SK-N-SH (cell line): ENCODE results near the gene JKAMP. TPM values are rescaled to one million over a fixed set of nuclear protein-coding genes. Genes with fewer than 3 reads are reported as not detected.
A peak's percentile ranks its signal among the peaks of the same experiment; 100 is the strongest.

Experiments
- CTCF ChIA-PET: fragments of 300-600, 350-600 bp; formaldehyde crosslinking; extraction: SDS; loops from one replicate; lab custom pipeline; 2021; lab: Yijun Ruan, JAX
- POLR2A ChIA-PET: fragments of 350-600 bp; sonication (Branson Sonifier 250); formaldehyde crosslinking; extraction: SDS; loops from one replicate; lab custom pipeline; 2020; ENCODE audit warnings: antibody characterized with exemption, inconsistent platforms; lab: Yijun Ruan, JAX
- DNase-seq: peaks from one replicate; pipeline ENCODE4 v3.0.0; 2012
- H2AFZ ChIP-seq: fragments of 200-600 bp; sonication (generic); 2 replicates; pipeline ENCODE4 v1.8.1; 2016; ENCODE audit warnings: antibody characterized with exemption, mild to moderate bottlenecking, low read depth
- H3F3A ChIP-seq: fragments of 200-600 bp; sonication (generic); replicated peaks from 2 replicates; pipeline ENCODE3; 2016; ENCODE audit warnings: antibody characterized with exemption, mild to moderate bottlenecking; ENCODE audit not compliant: insufficient read depth
- H3K27ac ChIP-seq, 2 experiments: fragments of 200-500 bp in 1 of 2; fragments of 200-600 bp in 1 of 2; sonication (Bioruptor generic) in 1 of 2; sonication (generic), shearing (Covaris generic) in 1 of 2; 2 replicates each; pipeline versions ENCODE4 v1.5.1 to v1.6.1; 2014 to 2016; ENCODE audit warnings: low read depth in 2 of 2, inconsistent platforms in 1 of 2, low read length in 1 of 2, mild to moderate bottlenecking in 1 of 2, mixed read lengths in 1 of 2
- H3K27me3 ChIP-seq: fragments of 200-600 bp; sonication (generic), shearing (Covaris generic); 2 replicates; pipeline ENCODE4 v1.6.1; 2016; ENCODE audit warnings: mixed run types; ENCODE audit not compliant: insufficient read depth
- H3K36me3 ChIP-seq, 2 experiments: fragments of 200-500 bp in 1 of 2; fragments of 200-600 bp in 1 of 2; sonication (Bioruptor generic) in 1 of 2; sonication (generic) in 1 of 2; replicated peaks in 1 of 2; 2 replicates each; pipeline versions ENCODE3 to v1.5.1; 2014 to 2016; ENCODE audit warnings: low read length in 1 of 2, mild to moderate bottlenecking in 1 of 2; ENCODE audit not compliant: insufficient read depth in 2 of 2, control insufficient read depth in 1 of 2
- H3K4me1 ChIP-seq, 2 experiments: fragments of 200-500 bp in 1 of 2; fragments of 200-600 bp in 1 of 2; sonication (Bioruptor generic) in 1 of 2; sonication (generic), shearing (Covaris generic) in 1 of 2; 2 replicates each; pipeline versions ENCODE4 v1.5.1 to v1.6.1; 2014 to 2016; ENCODE audit warnings: low read depth in 1 of 2, low read length in 1 of 2, mixed run types in 1 of 2; ENCODE audit not compliant: insufficient read depth in 2 of 2, control insufficient read depth in 1 of 2
- H3K4me2 ChIP-seq: fragments of 200-600 bp; sonication (generic), shearing (Covaris generic); 2 replicates; pipeline ENCODE4 v1.6.1; 2017; ENCODE audit warnings: mixed run types
- H3K4me3 ChIP-seq, 2 experiments: fragments of 200-500 bp in 1 of 2; fragments of 200-600 bp in 1 of 2; sonication (Bioruptor generic) in 1 of 2; sonication (generic), shearing (Covaris generic) in 1 of 2; 2 replicates each; pipeline versions ENCODE4 v1.5.1 to v1.8.1; 2014 to 2016; ENCODE audit warnings: low read depth in 2 of 2, inconsistent platforms in 1 of 2, low read length in 1 of 2, mild to moderate bottlenecking in 1 of 2, mixed read lengths in 1 of 2, moderate library complexity in 1 of 2
- H3K79me2 ChIP-seq: fragments of 200-600 bp; sonication (generic); 2 replicates; pipeline ENCODE4 v1.8.1; 2017; ENCODE audit warnings: mild to moderate bottlenecking; ENCODE audit not compliant: insufficient read depth
- H3K9ac ChIP-seq: fragments of 200-600 bp; sonication (generic); 2 replicates; pipeline ENCODE4 v1.6.1; 2017; ENCODE audit warnings: mixed run types
- H3K9me2 ChIP-seq: fragments of 200-600 bp; sonication (generic); 2 replicates; pipeline ENCODE4 v1.6.1; 2017; ENCODE audit warnings: mixed run types
- H3K9me3 ChIP-seq: fragments of 200-600 bp; sonication (generic); 2 replicates; pipeline ENCODE4 v1.6.1; 2017; ENCODE audit warnings: mixed run types, mild to moderate bottlenecking, moderate library complexity
- H4K20me1 ChIP-seq: fragments of 200-600 bp; sonication (generic); 2 replicates; pipeline ENCODE4 v1.6.1; 2017; ENCODE audit warnings: mild to moderate bottlenecking, mixed run types; ENCODE audit not compliant: insufficient read depth
- CHD2 ChIP-seq: fragments of 150-350 bp; IDR thresholded peaks from 2 replicates; pipeline ENCODE4 v1.6.1; 2018; ENCODE audit warnings: low read length; ENCODE audit not compliant: partially characterized antibody
- CTCF ChIP-seq: fragments of 200-600 bp; sonication (generic); IDR thresholded peaks from 2 replicates; pipeline ENCODE4 v1.6.1; 2017; ENCODE audit warnings: antibody characterized with exemption, mild to moderate bottlenecking, moderate library complexity
- FOSL2 ChIP-seq: IDR thresholded peaks from 2 replicates; pipeline ENCODE4 v1.4.0; 2012; ENCODE audit warnings: low read depth, mild to moderate bottlenecking, moderate library complexity, borderline replicate concordance
- GATA2 ChIP-seq: sonication (generic); formaldehyde crosslinking; IDR thresholded peaks from 2 replicates; pipeline ENCODE4 v1.5.0; 2020; ENCODE audit warnings: mild to moderate bottlenecking, missing genetic modification reagents
- NRF1 ChIP-seq: IDR thresholded peaks from 2 replicates; pipeline ENCODE4 v1.6.1; 2012; ENCODE audit warnings: low read depth, mild to moderate bottlenecking, low read length
- RCOR1 ChIP-seq: fragments of 150-350 bp; IDR thresholded peaks from 2 replicates; pipeline ENCODE4 v1.6.1; 2017; ENCODE audit warnings: antibody characterized with exemption, low read length
- RXRA ChIP-seq: IDR thresholded peaks from 2 replicates; pipeline ENCODE4 v1.4.0; 2012; ENCODE audit warnings: low read depth, mild to moderate bottlenecking, borderline replicate concordance
- SMC3 ChIP-seq: IDR thresholded peaks from 2 replicates; pipeline ENCODE4 v1.6.1; 2012; ENCODE audit warnings: low read depth, low read length, improper control_type of control experiment
- TCF12 ChIP-seq: IDR thresholded peaks from 2 replicates; pipeline ENCODE4 v1.4.0; 2012
- TEAD4 ChIP-seq: IDR thresholded peaks from 2 replicates; pipeline ENCODE4 v1.4.0; 2012; ENCODE audit warnings: mild to moderate bottlenecking, borderline replicate concordance; ENCODE audit not compliant: insufficient read depth
- WGBS: methylation state at CpG from one replicate; pipeline ENCODE4 v1.1.6; 2017; ENCODE audit warnings: low lambda C conversion rate; 5-methylcytosine and 5-hydroxymethylcytosine counted together
- polyA plus RNA-seq, 3 experiments: library from polyadenylated mRNA; depleted of rRNA; stranded (reverse); fragments of >200 nt; gene quantifications; 2 replicates each; pipeline ENCODE4 v1.2.3, GENCODE V29; 2012
- TF ChIP-seq, protein P1 (sequence below): fragments of 150-350 bp; IDR thresholded peaks from 2 replicates; pipeline ENCODE4 v1.6.1; 2016; ENCODE audit warnings: mild to moderate bottlenecking, low read depth, low read length

The JKAMP gene
- polyA plus RNA-seq, 1 of the 3 experiments (the other 2 are of a cell fraction) = 95.4 TPM

DNA sequence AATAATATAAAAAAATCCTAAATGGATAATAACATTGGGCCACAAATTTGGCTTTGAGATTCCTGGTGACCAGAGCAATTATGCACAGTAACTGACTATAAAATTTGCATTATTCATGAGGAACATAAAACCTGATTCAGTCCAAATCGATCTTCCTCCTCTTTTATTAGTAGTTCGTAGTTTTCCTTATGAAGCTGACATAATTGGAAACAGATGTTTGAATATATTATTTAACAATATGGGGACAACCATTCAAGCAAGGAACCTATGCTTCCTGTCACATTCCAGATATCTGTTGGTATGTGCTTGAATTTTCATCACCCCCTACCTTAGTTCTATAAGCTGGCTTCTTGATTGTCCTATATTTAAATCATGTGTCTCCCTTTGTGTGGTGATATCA, 57.4 kb downstream of the JKAMP start:
- Histone ChIP-seq H3K9me2 (no peaks in the 10 kb centered on the region), H3K79me2 (no peaks in the 10 kb centered on the region), H4K20me1 (no peaks in the 10 kb centered on the region), H3K4me1 (no peaks in the 10 kb centered on the region; a peak in 1 of 4 replicates), H3K4me2 (no peak overlapping the region), H3F3A (no peaks in the 10 kb centered on the region), H3K4me3 (no peak overlapping the region), H2AFZ (no peak overlapping the region), H3K27me3 (no peaks in the 10 kb centered on the region; the same call in 1 of the 2 replicates), H3K36me3 (no peaks in the 10 kb centered on the region), H3K9ac (no peak overlapping the region), H3K9me3 (no peaks in the 10 kb centered on the region), H3K27ac (no peak overlapping the region)
- POLR2A ChIA-PET = no interaction called here
- 0 out of 2 replicates have a peak, but pooled peaks have one; percentile 7 for TF ChIP-seq TCF12
- no peak for TF ChIP-seq TEAD4
- CTCF ChIA-PET = interaction anchor here (2.3 to 2.9 kb wide), 2 partner anchors 29 to 34 kb away, joined by 7 to 14 read pairs; partner anchors contain the start of gene CCDC175
- WGBS = 48% methylated on average over 2 of the region's 2 CpGs
- no peak for DNase-seq

- no peak for TF ChIP-seq FOSL2
- TF ChIP-seq CTCF = no peak
- TF ChIP-seq, all 33 proteins: peak for 0
- Histone ChIP-seq H3K79me2 (no peaks in the 10 kb centered on the region), H3F3A (no peaks in the 10 kb centered on the region), H4K20me1 (no peaks in the 10 kb centered on the region), H3K9me3 (no peaks in the 10 kb centered on the region), H3K9ac (no peak overlapping the region), H3K36me3 (no peaks in the 10 kb centered on the region), H3K9me2 (no peaks in the 10 kb centered on the region), H3K4me3 (no peak overlapping the region), H3K4me2 (no peak overlapping the region), H2AFZ (no peak overlapping the region), H3K27ac (no peak overlapping the region), H3K4me1 (no peaks in the 10 kb centered on the region; a peak in 1 of 4 replicates), H3K27me3 (no peaks in the 10 kb centered on the region; the same call in 1 of the 2 replicates)
- CTCF ChIA-PET = interaction anchor here (1.2 to 2.9 kb wide), 4 partner anchors 16 to 354 kb away, joined by 3 to 14 read pairs (median 6); partner anchors contain the start of gene CCDC175
- DNase-seq = no peak
- 57% methylated on average over 7 of the region's 7 CpGs for WGBS
- POLR2A ChIA-PET = no interaction called here
Observed at GRCh38 chr14:59543873-59544272, 59.6 kb downstream of the JKAMP start.

- no peak overlapping the region for H3K4me3 ChIP-seq
- no peak for TF ChIP-seq CHD2
- TF ChIP-seq RXRA = no peak
- no peak for TF ChIP-seq SMC3
- no peak for TF ChIP-seq TEAD4
- TF ChIP-seq, protein P1, sequence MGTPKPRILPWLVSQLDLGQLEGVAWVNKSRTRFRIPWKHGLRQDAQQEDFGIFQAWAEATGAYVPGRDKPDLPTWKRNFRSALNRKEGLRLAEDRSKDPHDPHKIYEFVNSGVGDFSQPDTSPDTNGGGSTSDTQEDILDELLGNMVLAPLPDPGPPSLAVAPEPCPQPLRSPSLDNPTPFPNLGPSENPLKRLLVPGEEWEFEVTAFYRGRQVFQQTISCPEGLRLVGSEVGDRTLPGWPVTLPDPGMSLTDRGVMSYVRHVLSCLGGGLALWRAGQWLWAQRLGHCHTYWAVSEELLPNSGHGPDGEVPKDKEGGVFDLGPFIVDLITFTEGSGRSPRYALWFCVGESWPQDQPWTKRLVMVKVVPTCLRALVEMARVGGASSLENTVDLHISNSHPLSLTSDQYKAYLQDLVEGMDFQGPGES = no peak
- TF ChIP-seq RCOR1 = no peak
- no peak for TF ChIP-seq GATA2 (CRISPR knock-in tag)
- TF ChIP-seq NRF1 = no peak
- no peak for TF ChIP-seq CTCF
- no peaks in the 10 kb centered on the region for H3K36me3 ChIP-seq
- DNase-seq = no peak
- H3K4me2 ChIP-seq = no peak overlapping the region
- H3K27me3 ChIP-seq = no peaks in the 10 kb centered on the region
- no peaks in the 10 kb centered on the region for H3K79me2 ChIP-seq
- H3K9ac ChIP-seq = no peak overlapping the region
- ChIA-PET CTCF (interaction anchor here (0.7 to 1.7 kb wide), 2 partner anchors 29 to 350 kb away, joined by 3 to 7 read pairs; partner anchors contain the start of gene CCDC175), POLR2A (no interaction called here)
- 26% methylated on average over 2 of the region's 2 CpGs for WGBS
- H2AFZ ChIP-seq = no peak overlapping the region
- no peaks in the 10 kb centered on the region for H3K9me2 ChIP-seq
- H3K4me1 ChIP-seq = no peaks in the 10 kb centered on the region
- no peaks in the 10 kb centered on the region for H4K20me1 ChIP-seq
- no peak overlapping the region for H3K27ac ChIP-seq
- no peaks in the 10 kb centered on the region for H3F3A ChIP-seq
- H3K9me3 ChIP-seq = no peaks in the 10 kb centered on the region
Observed at GRCh38 chr14:59547310-59547709, 63.0 kb downstream of the JKAMP start.
